Cerebellar nuclear complex (tissue), 1 donor: Measurements from ENCODE around the gene OR52M1.

Experiments
- DNase-seq, 2 experiments: peaks; one replicate each; lab custom pipeline; 2025; lab: John Stamatoyannopoulos, UW

Gene OR52M1

DNA sequence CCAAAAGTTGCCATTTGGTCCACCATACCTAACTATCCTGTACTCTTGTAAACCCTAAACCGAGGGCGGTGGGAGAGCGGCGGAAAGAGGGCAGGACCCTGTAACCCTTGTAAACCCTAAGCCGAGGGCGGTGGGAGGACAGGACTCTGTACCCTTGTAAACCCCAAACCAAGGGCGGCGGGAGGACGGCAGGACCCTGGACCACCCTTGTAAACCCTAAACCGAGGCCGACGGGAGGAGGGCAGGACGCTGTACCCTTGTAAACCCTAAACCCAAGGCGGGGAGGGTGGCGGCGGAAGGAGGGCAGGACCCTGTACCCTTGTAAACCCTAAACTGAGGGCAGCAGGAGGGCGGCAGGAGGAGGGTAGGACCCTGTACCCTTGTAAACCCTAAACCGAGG lies 24.1 kb downstream of the OR52M1 start:
- DNase-seq, result no peak

GRCh38 chr11:4576880-4577279 lies 31.9 kb downstream of the OR52M1 start:
- no peak for DNase-seq

DNA sequence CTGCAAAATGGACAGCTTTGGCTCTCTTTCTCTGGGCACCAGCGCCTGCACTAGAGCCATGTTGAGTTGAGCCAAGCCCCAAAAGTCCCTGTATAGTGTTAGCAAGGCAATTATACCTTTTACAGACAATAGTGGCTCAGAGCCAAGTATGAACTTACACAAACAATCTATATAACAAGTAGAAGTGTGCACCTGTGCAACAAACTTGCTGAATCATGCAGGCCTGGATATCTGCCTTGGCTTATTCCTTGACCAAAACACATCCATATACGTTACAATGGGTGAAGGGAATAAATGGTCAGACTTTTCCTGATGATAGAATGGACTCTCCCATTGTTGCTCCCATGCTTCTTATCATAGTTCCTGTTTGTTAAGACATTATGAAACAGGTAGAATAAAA lies 32.8 kb downstream of the OR52M1 start:
- no peak for DNase-seq

DNA sequence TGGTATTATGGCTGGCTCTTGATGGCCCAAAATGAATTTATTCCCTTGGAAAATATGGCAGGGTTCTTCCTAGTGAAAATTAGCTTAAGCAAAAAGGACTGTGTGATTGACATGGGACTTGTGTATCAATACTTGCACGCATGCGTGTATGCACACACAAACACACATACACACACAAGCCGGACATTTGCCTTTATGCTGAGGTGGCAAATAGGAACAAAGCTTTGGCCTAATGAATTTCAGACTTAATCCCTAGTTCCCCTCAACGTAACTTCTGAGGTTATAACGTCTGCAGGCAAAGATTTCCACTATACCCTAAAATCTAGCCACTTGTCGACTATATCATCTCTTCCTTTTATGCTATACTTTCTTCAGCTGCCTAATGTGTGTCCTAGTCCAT lies 33.6 kb downstream of the OR52M1 start:
- no peak for DNase-seq

DNA sequence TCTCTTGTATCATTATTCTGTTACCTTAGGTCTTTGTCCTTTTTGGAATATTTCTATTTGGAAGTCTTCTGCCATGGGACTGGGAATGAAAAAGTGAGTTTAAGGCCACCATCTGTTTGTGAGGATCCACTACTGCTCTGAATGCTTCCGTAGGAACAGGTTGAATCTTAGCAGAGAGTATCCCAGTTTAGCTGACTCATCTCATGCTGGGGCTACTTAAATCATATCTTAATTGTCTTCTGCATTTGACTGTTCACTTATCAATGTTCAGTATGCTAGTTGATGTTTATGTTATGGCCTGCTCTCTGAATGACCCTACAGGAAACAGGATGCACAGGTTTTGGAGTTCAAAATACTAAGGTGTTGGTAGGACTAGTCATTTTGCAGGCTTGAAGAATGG lies 35.1 kb downstream of the OR52M1 start:
- no peak for DNase-seq

DNA sequence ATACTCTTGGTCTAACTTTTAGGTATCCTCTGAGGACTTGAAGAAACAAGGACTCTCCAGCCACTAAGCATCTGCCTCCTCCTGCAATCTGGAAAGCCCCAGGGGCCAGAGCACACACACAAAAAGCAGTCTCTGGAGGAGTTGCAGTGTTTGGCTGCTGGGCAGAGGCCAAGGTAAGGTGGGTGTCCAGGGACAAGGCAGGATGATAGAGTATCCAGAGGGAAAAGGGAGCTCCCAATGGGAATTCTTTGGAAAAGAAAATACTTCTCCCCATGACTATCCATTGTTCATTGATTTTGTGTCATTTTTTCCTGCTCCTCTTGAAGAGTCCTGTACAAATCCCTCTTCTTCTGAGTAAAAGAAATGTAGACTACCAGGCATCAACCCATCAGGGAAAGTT lies 36.5 kb downstream of the OR52M1 start, which contains the start of gene OR52I2:
Gene OR52I2 (plus strand): TSS at position 301 of the 400 bp plus-strand sequence.
- DNase-seq, result no peak

GRCh38 chr11:4589017-4589416 lies 44.0 kb downstream of the OR52M1 start:
- no peak for DNase-seq

GRCh38 chr11:4593739-4594138 lies 48.7 kb downstream of the OR52M1 start, which contains the start of gene OR52I1:
OR52I1 (plus strand) TSS chr11:4594039; CDS start chr11:4594039, 0 bp downstream.
- no peak for DNase-seq
